ENCODE data around the gene AKT3. TPM values are rescaled to one million over a fixed set of nuclear protein-coding genes. Genes with fewer than 3 reads are reported as not detected.
"Not testable (repeated sequence)": the region's sequence is repeated elsewhere in the genome, so short reads cannot be mapped to it uniquely, and the experiment has no call there.

Gene AKT3
- polyA plus RNA-seq, 4 donors = 23.8 to 27.8 (median 24.7) TPM

DNA sequence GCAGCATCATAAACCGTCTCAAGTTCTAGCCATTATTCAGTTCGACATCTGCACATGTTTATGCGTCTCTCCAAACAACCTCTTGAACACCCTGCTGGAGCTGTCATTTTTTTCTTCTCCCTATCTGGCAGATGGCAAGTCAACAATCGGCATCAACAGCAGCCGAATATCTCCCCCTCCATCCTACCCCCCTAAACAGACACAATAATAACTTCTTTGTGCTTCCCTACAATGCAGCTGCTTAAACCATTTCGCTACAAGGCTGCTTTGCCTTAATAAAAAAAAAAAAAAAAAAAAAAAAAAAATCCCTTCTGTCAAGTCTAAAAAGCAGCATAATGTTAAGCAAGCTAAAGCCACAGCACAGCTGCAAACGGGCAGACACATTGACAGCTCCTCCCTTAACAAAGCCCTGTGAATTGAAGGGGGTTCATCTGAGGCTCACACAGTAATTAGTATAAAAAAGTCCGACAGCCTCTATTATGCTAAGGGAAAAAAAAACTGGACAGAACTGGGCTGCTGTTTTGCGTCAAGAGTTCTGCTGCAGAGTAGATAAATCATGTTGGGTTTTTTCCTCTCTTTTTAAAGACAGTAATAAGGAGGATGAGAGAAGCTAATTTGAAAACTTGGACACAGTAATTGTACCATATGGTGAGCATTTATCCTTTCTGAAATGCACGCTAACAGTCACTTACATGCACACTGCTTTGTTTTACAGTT, 136.4 kb downstream of the AKT3 start:
- peak; percentile 36 to 50 (median 46) for DNase-seq (ENCODE audit: low read depth in 4 of 4, low spot score in 2 of 4)

DNA sequence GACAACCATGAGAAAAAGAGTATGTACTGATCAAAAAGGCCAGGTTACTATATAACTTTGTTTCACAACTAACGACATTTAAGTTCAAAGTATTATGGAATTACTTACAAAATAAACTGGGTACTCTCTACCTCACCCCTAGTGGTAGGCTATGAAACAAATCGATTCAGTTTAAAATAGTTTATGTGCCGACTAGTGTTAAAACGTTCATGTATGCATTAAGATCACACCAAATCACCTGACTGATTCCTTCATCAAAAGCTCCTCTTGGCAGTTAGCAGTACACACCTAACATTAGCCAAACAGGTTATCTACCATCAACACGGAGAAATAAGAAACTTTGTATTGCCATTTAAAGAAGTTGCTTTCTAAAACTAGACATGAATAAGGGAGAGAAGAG, 137.1 kb downstream of the AKT3 start:
- DNase-seq (ENCODE audit: low read depth in 4 of 4, low spot score in 2 of 4) = peak in 2 of 4 donors; percentile 9 to 11

DNA sequence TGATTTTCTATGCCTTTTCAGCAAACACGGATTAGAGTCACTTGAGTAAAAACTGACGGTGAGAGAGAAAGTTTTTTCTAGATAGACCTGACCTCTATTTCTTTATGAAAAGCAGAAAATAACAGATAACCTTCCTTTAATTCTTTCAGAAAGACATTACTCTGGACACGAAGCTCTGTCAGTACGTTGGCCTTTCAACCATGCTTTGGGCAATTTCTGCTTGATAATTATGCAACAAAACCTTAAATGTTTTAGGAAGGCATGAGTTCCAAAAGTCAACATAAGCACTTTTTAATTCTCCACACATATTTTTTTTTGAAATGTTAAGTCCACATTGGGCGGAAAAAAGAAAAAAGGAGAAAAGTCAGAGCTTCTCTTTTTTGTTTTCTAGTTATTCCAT, 137.8 kb downstream of the AKT3 start:
- no peak for DNase-seq (ENCODE audit: low read depth in 4 of 4, low spot score in 2 of 4)

DNA sequence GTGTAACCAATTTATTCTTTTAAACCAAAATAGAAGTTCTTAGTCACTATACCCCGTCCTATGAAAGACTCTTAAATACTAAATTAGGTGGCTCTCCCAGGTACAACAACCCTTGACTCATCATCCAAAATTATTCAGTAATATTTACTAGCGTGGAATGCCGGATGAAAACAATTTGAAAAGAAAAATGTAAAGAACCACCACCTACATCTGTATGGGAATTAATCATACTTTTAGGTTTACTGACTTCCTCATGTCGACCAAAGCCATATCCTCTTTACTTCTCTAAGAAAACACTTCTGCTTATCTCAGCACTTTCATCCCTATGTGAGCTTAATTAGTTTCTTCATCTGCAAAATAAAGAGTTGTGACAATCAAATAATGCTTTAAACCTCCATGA, 139.6 kb downstream of the AKT3 start:
- no peak for DNase-seq (ENCODE audit: low read depth in 4 of 4, low spot score in 2 of 4)

DNA sequence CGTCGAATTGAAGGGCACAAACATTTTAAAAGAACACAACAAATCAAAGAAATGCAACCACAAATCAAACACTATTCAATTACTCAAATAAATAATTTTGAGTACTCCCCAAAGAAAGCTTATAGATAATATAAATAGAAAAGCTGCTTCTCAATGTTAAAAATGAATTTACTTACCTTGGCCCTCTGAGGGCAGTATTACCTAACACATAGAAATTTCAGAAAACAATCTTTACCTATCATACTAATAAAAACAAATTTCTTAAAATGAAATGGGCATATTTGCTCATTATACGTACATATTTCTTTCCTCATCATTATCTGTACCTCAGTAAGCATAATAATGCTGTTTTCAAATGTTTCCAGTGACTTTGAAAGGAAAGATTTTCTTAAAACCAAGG, 141.8 kb downstream of the AKT3 start:
- no peak for DNase-seq (ENCODE audit: low read depth in 4 of 4, low spot score in 2 of 4)

DNA sequence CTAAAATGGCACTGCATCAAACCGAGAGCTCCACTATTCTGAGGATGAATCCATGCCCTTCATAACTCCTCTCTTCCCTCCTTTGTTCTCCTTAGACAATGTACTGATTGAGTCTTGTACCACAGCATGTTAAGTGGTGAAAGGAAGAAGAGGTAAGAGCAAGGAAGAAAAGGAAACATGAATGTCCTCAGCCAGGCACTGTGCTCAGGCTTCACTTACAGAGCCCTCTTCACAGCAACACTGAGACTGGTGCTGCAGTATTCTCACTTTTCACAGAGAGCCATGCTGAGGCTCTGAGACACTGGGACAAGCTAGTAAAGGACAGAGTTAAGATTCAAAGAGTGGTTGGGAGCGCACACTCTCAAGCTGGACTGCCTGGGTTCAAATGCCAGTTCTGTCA, 143.5 kb downstream of the AKT3 start:
- no peak for DNase-seq (ENCODE audit: low read depth in 4 of 4, low spot score in 2 of 4)

DNA sequence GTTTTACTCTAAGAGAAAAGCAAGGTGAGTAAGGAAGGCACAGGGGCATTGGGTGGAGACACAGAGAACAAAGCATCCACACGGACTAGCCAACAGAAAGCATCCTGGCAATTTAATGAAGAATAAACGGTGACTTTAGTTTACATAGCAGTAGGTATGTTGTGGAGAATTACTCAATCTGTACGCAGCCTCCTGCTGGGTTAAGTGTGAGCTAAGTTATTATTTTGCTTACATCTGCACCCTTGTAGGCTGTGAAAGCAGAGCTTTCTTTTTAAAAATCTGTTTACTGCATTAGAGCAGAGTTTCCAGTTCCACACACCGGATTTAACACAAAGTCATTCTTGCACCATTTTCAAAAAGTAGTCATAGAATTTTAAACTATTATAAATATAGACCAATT, 144.5 kb downstream of the AKT3 start:
- no peak for DNase-seq (ENCODE audit: low read depth in 4 of 4, low spot score in 2 of 4)

DNA sequence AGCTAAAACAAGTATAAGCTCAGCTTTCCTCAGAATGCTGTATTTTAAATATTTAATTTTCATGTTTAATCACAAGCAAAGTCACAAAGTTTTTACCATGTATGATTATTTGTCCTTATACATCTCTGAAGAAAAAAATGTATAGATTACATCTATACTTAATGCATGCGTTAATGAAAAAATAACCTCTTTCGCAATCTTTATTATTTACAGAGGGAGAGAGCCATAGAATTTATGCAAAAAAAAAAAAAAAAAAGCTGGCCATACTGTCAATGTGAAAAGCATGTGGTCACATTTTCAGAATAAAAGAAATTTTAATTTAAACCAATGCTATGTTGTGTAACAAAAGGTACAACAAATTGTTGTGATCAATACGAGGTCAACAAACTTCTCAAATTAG, 148.2 kb downstream of the AKT3 start:
- DNase-seq (ENCODE audit: low read depth in 4 of 4, low spot score in 2 of 4) = no peak

DNA sequence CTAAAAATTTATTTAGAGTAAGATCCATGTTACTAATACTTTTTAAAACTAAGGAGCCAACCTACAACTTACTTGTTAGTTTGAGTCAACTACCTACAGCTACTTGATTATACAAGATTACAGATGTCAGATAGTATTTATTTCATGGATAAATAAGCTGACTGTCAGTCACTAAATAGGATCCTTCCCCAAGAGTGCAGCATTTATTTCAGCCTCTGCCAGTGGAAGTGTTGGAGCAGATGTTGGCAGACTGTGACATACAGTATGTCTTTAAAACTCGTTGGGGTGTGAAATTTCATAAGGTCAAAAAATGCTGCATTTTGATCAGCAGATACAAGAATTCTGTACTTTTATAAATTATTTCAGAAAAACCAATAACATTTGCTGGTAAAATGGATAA, 156.2 kb downstream of the AKT3 start:
- no peak for DNase-seq (ENCODE audit: low read depth in 4 of 4, low spot score in 2 of 4)

DNA sequence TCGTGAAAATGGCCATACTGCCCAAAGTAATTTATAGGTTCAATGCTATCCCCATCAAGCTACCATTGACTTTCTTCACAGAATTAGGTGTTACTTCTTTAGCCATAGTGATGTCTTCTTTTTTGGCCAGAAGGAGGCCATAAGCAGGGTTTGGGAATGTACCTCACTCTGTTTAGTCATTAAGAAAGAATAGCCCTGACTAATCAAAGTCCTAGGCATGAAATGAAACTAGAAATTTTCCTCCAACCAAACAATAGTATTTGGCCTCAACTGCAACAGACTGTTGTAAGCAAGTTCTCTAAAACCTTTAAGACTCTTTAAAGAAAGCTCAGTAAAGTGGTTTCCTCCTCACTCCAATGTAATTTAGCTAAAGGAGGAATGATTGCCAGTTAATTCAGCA, 163.9 kb downstream of the AKT3 start:
- no peak for DNase-seq (ENCODE audit: low read depth in 4 of 4, low spot score in 2 of 4)

DNA sequence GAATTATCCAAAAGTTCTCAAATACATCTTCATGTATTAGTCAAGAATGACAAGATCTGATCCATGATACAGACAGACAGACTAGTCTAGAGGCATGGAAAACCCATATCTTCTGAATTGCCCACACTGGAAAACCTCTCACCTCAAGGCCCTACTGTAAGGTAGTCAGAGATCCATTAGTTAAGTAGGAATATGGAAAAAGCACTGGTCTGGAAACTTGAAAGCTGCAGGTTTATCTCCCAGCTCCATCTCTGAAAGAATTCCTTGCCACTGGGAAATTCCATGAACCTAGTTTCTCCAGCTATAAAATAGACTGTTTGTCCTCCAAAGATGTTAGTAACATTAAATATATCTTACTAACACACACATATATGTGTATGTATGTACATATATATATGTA, 169.2 kb downstream of the AKT3 start:
- no peak for DNase-seq (ENCODE audit: low read depth in 4 of 4, low spot score in 2 of 4)

DNA sequence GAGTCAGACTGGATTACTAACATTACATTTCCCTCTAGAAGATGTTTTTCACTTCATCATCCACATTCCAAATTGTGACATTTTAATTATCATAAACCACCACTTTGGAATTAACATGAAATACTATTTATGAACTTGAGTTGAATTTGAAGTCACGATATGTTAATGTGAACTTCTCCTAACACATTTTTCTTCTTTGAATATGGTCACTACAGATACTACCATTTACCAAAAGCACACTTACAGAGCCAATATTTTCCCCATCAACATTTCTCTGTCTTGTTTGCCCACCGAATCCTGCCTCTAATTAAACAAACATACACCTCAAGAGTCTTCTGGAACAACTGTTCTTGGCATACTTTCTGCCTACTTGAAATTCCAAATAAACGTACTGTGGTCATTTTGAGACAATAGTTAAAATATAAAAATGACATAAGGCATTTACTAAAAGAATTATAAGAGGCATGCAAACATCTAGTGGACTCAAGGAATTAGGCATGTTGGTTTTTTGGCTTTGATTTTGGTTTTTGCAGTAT, 177.4 kb downstream of the AKT3 start:
- no peak for DNase-seq (ENCODE audit: low read depth in 4 of 4, low spot score in 2 of 4)

DNA sequence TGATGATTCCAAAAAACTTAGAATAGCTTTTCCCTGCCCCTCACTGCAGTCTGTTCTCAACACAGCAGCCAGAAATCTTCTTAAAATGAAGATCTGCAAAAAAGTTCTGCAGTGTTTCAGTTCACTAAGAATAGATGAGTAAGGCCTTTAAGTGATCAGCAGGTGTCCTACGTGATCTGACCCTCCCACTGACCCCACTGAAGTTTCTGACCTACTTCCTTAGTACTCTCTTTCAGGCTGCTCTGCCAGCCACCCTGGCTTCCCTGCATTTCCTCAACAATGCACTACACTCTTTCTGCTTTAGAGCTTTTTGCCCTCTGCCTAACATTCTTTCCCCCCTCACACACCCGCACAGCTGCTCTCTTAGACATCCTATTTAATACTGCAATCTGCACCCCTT, 182.5 kb downstream of the AKT3 start:
- DNase-seq (ENCODE audit: low read depth in 4 of 4, low spot score in 2 of 4) = no peak

DNA sequence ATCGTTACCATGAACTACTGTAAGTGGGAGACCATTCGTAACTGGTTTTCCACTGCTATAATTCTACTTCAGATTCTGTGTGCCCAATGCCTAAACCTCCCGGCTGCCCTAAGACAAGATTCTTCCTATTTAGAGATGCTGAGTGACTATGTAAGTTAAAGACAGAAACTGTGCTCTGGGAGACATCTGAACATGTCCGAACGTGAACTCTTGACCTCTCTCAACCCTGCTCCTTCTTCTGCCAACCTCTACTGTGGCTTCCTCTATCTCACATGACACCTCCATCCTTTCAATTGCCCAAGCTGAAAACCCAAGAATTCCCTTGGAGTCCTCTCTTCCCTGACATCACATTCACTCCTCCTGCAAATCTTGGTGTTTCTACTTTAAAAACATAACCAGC, 182.9 kb downstream of the AKT3 start:
- DNase-seq (ENCODE audit: low read depth in 4 of 4, low spot score in 2 of 4) = no peak

DNA sequence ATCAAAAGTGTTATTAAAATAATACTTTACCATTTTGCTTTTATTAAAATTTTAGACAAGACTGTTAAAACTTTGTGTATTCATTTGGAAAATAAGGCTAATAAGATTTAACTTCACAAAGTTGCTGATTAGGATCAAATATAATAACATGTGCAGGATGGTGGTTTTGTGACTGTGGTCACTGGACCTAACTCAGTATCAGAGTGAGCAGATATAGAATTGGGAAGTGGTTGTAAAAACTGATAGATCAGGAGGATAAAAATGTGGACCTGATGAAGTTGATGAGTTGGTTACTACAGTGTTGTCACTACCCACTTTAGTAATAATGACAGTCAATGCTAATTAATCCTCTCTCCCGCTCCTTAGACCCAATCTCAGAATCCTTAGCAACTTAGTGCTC, 186.4 kb downstream of the AKT3 start:
- no peak for DNase-seq (ENCODE audit: low read depth in 4 of 4, low spot score in 2 of 4)

DNA sequence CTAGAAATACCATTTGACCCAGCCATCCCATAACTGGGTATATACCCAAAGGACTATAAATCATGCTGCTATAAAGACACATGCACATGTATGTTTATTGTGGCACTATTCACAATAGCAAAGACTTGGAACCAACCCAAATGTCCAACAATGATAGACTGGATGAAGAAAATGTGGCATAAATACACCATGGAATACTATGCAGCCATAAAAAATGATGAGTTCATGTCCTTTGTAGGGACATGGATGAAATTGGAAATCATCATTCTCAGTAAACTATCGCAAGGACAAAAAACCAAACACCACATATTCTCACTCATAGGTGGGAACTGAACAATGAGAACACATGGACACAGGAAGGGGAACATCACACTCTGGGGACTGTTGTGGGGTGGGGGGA, 187.9 kb downstream of the AKT3 start:
- not testable (repeated sequence) for DNase-seq (ENCODE audit: low read depth in 4 of 4, low spot score in 2 of 4)

DNA sequence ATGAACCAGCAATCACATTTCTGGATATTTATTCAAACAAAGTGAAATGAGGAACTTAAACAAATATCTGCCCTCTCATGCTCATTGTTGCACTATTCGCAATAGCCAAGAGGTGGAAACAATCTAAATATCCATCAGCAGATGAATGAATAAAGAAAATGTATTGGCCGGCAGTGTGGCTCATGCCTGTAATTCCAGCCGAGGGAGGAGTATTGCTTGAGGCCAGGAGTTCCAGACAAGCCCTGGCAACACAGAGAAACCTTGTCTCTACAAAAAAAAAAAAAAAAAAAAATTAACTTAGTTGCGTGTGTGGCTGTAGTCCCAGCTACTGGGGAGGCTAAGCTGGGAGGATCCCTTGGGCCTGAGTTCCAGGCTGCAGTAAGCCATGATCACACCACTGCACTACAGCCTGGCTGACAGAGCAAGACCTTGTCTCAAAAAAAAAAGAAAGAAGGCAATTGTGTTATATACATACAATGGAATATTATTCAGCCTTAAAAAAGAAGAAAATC, 191.4 kb downstream of the AKT3 start:
- DNase-seq (ENCODE audit: low read depth in 4 of 4, low spot score in 2 of 4) = no peak

DNA sequence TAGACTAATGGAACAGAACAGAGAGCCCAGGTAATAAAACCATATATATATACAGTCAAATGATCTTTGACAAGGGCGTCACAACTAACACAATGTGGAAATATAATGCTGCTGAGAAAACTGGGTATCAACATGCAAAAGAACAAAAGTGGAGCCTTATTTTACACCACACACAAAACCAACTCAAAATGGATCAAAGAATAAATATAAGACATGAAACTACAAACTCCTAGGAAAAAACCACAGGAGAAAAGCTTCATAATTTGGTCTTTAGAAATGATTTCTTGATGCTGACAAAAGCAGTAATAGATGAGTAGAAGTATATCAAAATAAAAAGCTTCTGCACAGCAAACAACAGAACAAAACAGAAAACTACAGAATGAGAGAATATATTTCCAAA, 192.2 kb downstream of the AKT3 start:
- no peak for DNase-seq (ENCODE audit: low read depth in 4 of 4, low spot score in 2 of 4)

DNA sequence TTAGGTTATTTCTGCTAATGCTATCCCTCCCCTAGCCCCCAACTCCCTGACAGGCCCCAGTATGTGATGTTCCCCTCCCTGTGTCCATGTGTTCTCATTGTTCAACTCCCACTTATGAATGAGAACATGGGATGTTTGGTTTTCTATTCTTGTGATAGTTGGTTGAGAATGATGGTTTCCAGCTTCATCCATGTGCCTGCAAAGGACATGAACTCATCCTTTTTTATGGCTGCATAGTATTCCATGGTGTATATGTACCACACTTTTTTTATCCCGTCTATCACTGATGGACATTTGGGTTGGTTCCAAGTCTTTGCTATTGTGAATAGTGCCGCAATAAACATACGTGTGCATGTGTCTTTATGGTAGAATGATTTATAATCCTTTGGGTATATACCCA, 200.5 kb downstream of the AKT3 start:
- DNase-seq (ENCODE audit: low read depth in 4 of 4, low spot score in 2 of 4) = not testable (repeated sequence)

DNA sequence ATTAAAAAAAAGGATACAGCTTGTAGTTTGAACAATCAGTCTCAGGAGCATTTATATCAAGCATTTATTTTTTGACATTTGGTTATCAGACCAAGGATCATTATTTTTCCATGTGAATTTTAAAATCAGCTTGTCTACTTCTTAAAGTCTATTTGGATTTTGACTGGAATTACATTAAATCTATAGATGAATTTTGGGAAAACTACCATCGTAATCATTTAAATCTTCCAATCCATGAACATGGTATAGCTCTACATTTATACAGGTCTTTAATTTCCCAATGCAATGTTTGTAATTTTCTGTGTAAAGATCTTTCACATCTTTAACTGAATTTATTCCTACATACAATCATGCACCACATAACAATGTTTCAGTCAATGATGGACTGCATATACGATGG, 203.2 kb downstream of the AKT3 start:
- no peak for DNase-seq (ENCODE audit: low read depth in 4 of 4, low spot score in 2 of 4)

DNA sequence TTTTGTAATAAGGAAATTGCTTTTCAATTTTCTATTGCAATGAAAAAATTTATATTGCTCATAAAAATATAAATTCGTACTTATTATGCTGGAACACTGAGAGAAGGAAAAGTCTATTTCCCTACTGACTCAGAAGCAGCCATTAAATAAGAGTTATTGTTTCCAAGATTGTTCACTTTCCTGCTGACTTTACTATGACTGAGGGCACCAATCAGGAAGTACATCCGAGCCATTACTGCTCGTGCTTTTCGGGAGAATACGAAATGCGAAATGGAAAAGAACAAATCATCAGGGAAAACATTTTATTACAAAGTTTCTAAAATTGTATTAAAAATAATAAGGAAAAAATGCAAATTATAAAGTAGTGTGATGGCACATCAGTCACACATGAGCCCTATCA, 204.8 kb downstream of the AKT3 start:
- no peak for DNase-seq (ENCODE audit: low read depth in 4 of 4, low spot score in 2 of 4)

DNA sequence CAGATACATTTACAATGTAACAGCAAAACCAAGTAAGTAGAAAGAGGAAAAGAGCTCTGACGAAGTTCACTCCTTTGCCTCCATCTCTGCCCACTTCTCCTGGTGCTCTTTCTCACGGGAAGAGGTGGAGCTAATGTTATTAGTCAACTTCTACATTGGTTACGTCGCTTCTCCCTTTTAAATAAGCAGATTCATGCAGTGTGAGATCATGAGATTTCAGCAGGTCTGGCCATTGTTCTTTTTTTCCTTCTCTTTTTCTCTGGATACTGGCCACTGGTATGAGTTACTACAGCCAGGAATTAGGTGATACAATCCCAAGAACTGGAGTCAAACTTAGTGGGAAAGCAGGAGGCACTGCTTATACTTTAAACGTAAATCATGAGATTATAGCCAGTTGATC, 207.1 kb downstream of the AKT3 start:
- no peak for DNase-seq (ENCODE audit: low read depth in 4 of 4, low spot score in 2 of 4)

Data from left renal cortex interstitium (tissue), 4 donors.